ENCODE results near the gene KRT10. TPM values are rescaled to one million over a fixed set of nuclear protein-coding genes. Genes with fewer than 3 reads are reported as not detected.
A peak's percentile ranks its signal among the peaks of the same experiment; 100 is the strongest.

KRT10 gene
- polyA plus RNA-seq, 3 donors, result 9.7 to 79.1 (median 58.7) TPM

DNA sequence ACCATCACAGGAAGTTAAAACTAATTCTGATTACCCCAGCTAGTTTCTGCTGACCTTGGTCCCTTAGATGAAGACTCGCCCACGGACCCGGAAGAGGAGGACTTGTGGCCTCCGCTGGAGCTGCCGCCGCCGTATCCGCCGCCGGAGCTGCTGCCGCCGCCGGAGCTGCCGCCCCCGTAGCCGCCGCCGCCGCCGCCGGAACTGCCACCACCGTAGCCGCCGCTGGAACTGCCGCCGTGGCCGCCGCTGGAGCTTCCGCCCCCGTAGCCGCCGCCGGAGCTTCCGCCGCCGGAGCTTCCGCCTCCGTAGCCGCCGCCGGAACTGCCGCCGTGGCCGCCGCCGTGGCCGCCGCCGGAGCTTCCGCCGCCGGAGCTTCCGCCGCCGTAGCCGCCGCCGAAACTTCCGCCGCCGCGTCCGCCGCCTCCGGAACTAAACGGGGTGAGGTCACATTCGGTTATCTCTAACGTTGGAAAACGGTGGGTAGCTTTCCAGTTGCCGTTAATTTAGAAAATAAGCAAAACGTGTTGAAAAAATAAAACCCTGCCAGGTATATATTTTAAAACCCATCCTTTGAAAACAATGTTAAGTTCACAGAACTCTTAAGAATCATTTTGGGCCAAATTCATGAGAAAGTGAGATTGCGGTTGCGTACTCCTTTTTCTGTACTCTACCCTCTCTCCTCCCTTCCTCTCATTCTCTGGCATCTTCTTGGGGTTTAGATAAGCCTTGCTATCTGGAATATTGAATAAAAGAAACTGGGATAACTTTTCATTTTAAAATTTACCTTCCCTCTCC is 3.5 kb downstream of the KRT10 start:
- peak overlapping the region; percentile 82 to 92 for H3K4me3 Mint-ChIP-seq
- H3K4me2 ChIP-seq (replicated peaks; ENCODE audit: extremely low read depth, low read length, poor library complexity, severe bottlenecking), result peak overlapping the region; percentile 82
- H3K27ac Mint-ChIP-seq, result peak overlapping the region; percentile 41 to 84 (median 79)
- peak; percentile 67 to 90 (median 72) for DNase-seq
- peaks cover 12% of the 10 kb centered on the region for H3K4me1 Mint-ChIP-seq
- peak overlapping the region; percentile 64 for H3K9ac ChIP-seq (ENCODE audit: insufficient read depth, low read length, poor library complexity, severe bottlenecking)
- peaks cover 24 to 38% (median 29%) of the 10 kb centered on the region in 3 donors for H3K27me3 Mint-ChIP-seq (ENCODE audit: low read depth in 3 of 3)
- peak overlapping the region; percentile 81 for H2AFZ ChIP-seq (ENCODE audit: insufficient read depth, low read depth, low read length, poor library complexity, severe bottlenecking)
- H3K36me3 ChIP-seq (replicated peaks in 1 of 2; ENCODE audit: control insufficient read depth in 1 of 2, insufficient read depth in 2 of 2, low read length in 2 of 2), result peaks cover 0 to 9% of the 10 kb centered on the region in 2 donors
- no peak for TF ChIP-seq CTCF (IDR thresholded peaks at IDR 0.05)
- H3K27me3 ChIP-seq (ENCODE audit: control insufficient read depth in 2 of 2, insufficient read depth in 2 of 2, low read length in 2 of 2), result peaks cover 10 to 34% of the 10 kb centered on the region in 2 donors
- intact Hi-C loops (cut with micrococcal nuclease), result loop anchor here in 1 of 2 donors (5.0 kb wide), 2 partner anchors 728 to 848 kb away; no protein-coding TSS in a partner anchor
- WGBS (ENCODE audit: insufficient coverage), result under 1% methylated on average over 65 of the region's 73 CpGs
- H4K20me1 ChIP-seq (ENCODE audit: insufficient read depth, low read length), result no peaks in the 10 kb centered on the region
- peaks cover 15 to 51% (median 35%) of the 10 kb centered on the region in 7 donors for H3K9me3 Mint-ChIP-seq
- H3K9me3 ChIP-seq (replicated peaks in 1 of 2; ENCODE audit: control insufficient read depth in 1 of 2, insufficient read depth in 1 of 2, low read length in 2 of 2), result peaks cover 7 to 17% of the 10 kb centered on the region in 2 donors
- peak overlapping the region; percentile 42 to 48 for H3K27ac ChIP-seq (ENCODE audit: low read depth in 1 of 2, low read length in 2 of 2)
- H3K4me3 ChIP-seq (replicated peaks in 1 of 3; ENCODE audit: low read depth in 2 of 3, low read length in 3 of 3), result peak overlapping the region; percentile 77 to 99 (median 85)
- peaks cover 12 to 15% of the 10 kb centered on the region in 2 donors for H3K36me3 Mint-ChIP-seq
- peaks cover 8 to 14% of the 10 kb centered on the region in 2 donors for H3K4me1 ChIP-seq (ENCODE audit: control insufficient read depth in 1 of 2, insufficient read depth in 2 of 2, low read length in 2 of 2)
- no peaks in the 10 kb centered on the region for H3K79me2 ChIP-seq (ENCODE audit: insufficient read depth, low read length)

DNA sequence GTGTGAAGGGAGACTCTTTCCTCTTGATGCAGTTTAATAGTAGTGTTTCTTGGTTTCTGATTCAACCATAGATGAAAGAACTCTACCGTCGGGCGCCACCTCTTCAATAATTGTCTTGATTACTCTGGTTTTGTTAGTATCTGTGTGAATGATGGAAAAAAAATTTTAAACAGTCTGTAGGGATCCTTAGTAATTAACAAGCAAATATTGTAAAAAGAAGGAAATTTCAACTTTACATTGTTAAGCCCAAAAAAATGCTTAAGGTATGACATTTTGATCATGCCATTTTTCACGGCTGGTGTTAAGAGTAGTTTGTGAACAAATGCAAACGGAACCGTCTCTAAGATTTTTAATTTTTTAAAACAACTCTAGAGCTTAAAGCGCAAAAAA is 4.1 kb downstream of the KRT10 start:
- Histone ChIP-seq H3K79me2 (ENCODE audit: insufficient read depth, low read length) (no peaks in the 10 kb centered on the region), H3K4me3 (replicated peaks in 1 of 3; ENCODE audit: low read depth in 2 of 3, low read length in 3 of 3) (peak overlapping the region; percentile 77 to 99 (median 85)), H3K9me3 (replicated peaks in 1 of 2; ENCODE audit: control insufficient read depth in 1 of 2, insufficient read depth in 1 of 2, low read length in 2 of 2) (peaks cover 7 to 17% of the 10 kb centered on the region in 2 donors), H3K36me3 (replicated peaks in 1 of 2; ENCODE audit: control insufficient read depth in 1 of 2, insufficient read depth in 2 of 2, low read length in 2 of 2) (peaks cover 0 to 9% of the 10 kb centered on the region in 2 donors), H3K27me3 (ENCODE audit: control insufficient read depth in 2 of 2, insufficient read depth in 2 of 2, low read length in 2 of 2) (peaks cover 13 to 38% of the 10 kb centered on the region in 2 donors), H3K4me2 (replicated peaks; ENCODE audit: extremely low read depth, low read length, poor library complexity, severe bottlenecking) (peak overlapping the region; percentile 82), H3K9ac (ENCODE audit: insufficient read depth, low read length, poor library complexity, severe bottlenecking) (peak overlapping the region; percentile 64), H3K4me1 (ENCODE audit: control insufficient read depth in 1 of 2, insufficient read depth in 2 of 2, low read length in 2 of 2) (peaks cover 8 to 14% of the 10 kb centered on the region in 2 donors), H4K20me1 (ENCODE audit: insufficient read depth, low read length) (no peaks in the 10 kb centered on the region), H3K27ac (ENCODE audit: low read depth in 1 of 2, low read length in 2 of 2) (peak overlapping the region; percentile 42 to 48), H2AFZ (ENCODE audit: insufficient read depth, low read depth, low read length, poor library complexity, severe bottlenecking) (peak overlapping the region; percentile 81)
- H3K4me3 Mint-ChIP-seq, result peak overlapping the region; percentile 82 to 92
- DNase-seq, result no peak
- peaks cover 12% of the 10 kb centered on the region for H3K4me1 Mint-ChIP-seq
- 0% methylated on average over 1 of the region's 7 CpGs for WGBS (ENCODE audit: insufficient coverage)
- intact Hi-C loops (cut with micrococcal nuclease), result loop anchor here in 1 of 2 donors (5.0 kb wide), 2 partner anchors 729 to 849 kb away; no protein-coding TSS in a partner anchor
- H3K27ac Mint-ChIP-seq, result peak overlapping the region; percentile 41 to 84 (median 79)
- H3K27me3 Mint-ChIP-seq (ENCODE audit: low read depth in 3 of 3), result peaks cover 24 to 39% (median 25%) of the 10 kb centered on the region in 3 donors
- peaks cover 15 to 51% (median 35%) of the 10 kb centered on the region in 7 donors for H3K9me3 Mint-ChIP-seq
- H3K36me3 Mint-ChIP-seq, result peaks cover 12 to 15% of the 10 kb centered on the region in 2 donors
- no peak for TF ChIP-seq CTCF (IDR thresholded peaks at IDR 0.05)
